Erythroblast (primary cell): Measurements from ENCODE around the gene NAT8L.

Experiments
- GATA1 ChIP-seq: IDR thresholded peaks from 2 replicates; pipeline ENCODE4 v1.6.1; 2011; ENCODE audit warnings: low read depth, mild to moderate bottlenecking, control low read depth, low read length, moderate library complexity
- POLR2A ChIP-seq: IDR thresholded peaks from 2 replicates; pipeline ENCODE4 v1.6.1; 2011; ENCODE audit warnings: mild to moderate bottlenecking, low read length

DNA sequence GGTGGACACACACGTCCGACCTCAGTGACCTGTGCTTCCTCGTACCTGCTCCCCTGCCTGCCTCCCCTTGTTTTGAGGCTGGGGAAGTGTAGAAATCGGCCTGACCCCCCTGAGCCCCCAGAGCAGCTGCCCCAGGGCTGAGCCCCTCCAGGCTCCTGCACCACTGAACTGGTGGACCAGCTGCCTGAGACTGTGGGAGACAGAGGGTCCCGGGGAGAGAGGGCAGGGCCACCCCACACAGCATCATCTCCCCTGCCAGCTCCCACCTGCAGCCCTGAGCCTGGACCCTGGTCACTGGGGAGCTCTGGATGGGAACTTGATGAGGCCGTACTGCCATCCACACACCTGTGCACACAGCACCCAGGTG, 15.0 kb upstream of the NAT8L start:
- TF ChIP-seq POLR2A: no peak
- TF ChIP-seq GATA1: no peak
